Iris pigment epithelial cell (primary cell): Measurements from ENCODE around the gene DDX1.

Experiments
- DNase-seq: peaks from one replicate; pipeline ENCODE4 v3.0.0-alpha.2; 2011; ENCODE audit warnings: low read depth

Gene DDX1

DNA sequence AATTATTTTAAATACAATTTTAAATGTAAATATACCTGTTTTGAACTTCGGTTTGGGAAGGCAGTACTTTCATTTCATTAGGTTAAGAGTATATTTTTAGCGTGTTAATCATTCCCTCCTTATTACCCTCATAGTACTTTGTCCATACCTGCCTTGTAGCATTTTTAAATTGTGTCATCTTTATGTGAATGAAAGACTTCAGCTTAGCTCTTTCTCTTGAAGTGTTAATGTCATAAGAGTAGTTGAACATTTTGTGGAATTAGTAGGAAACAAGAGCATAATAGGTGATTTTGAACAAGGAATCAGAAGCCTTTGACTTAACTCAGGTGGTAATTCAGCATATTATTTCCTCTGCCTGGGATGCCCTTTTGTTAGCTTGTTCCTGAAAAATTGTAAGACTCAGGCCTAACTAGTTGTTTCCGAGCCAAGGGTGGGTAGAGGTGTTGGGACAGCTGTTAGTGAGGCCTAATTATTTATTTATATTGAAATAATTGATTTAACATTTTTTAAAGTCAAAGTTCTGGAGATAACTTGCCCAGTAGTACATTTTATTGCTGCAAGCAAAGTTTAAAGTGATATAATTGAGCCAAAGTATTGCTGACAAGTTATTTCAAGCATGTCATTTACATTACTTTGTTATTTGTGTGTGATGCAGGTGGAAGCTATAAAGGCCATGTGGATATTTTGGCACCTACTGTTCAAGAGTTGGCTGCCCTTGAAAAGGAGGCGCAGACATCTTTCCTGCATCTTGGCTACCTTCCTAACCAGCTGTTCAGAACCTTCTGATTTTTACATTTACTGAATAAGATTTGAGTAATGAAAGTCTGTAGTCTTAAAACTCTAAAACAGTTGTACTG is 38.7 kb downstream of the DDX1 start:
- DNase-seq, result no peak

DNA sequence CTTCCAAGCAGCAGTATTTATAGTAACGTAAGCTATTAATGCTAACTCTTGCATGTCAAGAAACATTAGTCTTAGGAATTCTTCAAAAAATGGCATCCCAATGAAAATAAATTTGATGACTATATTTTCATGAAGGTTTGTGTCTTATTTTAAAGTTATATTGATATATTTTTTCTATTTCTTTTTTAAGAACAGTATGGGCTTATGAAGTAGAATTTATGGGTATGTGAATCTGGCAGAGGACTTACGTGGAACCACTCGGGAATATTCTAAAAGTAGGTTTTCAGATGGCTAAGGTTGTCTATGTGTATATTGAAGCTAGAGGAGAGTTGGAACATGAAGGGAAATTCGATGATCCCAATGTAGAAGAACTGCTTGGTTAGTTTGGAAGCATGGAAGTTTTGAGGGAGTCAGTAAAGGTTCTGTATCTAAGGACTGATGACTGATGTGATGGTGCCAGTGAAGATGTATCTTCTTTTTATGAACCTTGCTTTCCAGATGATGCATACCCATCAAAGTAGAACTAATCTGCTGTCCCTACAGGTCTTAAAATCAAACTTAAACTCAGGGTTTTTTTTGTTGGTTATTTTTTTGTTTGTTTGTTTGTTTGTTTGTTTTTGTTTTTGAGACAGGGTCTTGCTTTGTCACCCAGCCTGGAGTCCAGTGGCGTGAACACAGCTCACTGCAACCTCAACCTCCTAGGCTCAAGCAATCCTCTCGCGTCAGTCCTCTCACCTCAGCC is 39.5 kb downstream of the DDX1 start:
- DNase-seq, result no peak

DNA sequence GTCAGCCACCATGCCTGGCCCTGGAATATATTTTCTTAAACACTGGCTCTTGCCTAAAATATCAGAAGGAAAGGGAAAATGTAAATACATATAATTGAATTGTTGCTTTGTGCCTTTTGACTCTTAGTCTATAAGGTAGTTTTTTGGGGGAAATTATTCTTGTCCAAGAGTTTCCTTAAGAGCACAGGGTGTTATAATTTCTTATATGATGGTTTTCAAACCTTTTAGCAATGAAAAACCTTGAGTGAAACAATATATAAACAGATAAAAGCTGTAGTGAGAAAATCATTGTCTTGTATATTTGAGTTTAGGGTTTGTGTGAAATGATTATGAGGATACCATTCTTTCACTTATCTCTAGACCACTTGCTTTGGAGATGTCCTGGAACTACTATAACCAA is 40.2 kb downstream of the DDX1 start:
- no peak for DNase-seq

- DNase-seq, result no peak
Observed at GRCh38 chr2:15633043-15633970, 41.6 kb downstream of the DDX1 start.

DNA sequence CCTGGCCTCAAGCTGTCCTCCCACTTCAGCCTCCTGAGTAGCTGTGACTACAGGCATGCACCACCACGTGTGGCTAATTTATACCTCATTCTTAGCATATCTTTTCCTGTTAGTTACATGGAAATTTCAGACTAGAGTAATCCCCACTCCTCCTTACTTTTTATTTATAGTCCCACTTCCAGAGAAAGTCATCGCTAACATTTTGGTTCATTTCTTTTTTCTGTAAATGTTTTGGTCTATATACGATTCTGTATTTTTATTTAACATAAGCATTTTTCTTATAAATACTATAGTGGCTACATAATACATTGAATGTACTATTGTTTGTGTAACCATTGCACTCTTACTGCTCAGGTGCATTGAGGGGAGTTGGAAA is 42.3 kb downstream of the DDX1 start:
- no peak for DNase-seq

DNA sequence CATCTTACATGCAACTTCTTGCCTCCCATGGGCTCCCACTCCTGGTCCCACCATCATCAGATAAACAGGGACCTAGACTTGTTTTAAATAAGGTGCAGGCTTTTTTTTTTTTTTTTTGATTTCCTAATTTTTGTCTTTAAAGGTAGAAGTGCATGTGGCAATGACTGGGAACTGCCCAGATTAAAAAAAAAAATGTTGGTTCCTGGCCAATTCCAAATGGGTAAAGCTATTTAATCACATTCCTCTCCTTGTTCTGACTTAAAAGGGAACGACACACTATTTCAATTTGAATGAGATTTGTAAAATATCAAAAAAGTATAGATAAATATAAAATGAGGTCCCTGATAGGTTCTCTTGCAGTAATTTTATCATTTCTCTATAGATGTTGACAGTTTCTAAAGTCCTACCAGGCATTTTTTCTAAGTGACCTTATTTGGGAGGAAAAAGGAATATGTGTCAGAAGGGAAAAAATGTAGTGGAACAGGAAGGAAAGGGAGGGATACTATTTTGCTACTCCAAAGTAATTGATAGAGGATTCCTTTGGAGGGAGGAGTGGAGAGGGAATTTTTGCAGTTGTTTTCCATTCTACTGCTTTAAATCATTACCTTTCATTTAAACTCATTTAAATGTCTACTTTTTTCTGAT is 43.3 kb downstream of the DDX1 start:
- DNase-seq, result no peak

- peak; percentile 71 for DNase-seq
Observed at GRCh38 chr2:15636972-15637785, 45.5 kb downstream of the DDX1 start.

DNA sequence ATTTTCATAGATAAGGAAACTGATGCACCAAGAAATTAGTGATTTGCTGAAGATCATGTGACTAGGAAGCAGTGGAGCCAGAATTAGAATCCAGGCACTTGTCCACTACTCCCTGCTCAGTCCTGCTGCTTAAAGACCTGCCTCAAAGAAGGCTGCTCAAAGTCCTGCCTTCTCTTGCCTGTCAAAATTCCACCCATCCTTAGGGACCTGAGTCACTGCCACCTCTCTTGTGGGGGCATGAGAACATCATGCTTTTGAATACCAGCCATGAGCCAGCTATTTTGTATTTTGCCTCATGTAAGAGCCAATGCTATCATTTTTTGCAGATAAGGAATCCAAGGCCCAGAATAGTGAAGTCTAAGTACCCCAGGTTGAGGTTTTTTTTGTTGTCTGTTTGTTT is 47.1 kb downstream of the DDX1 start:
- peak; percentile 47 for DNase-seq

GRCh38 chr2:15639323-15640251 is 47.9 kb downstream of the DDX1 start:
- no peak for DNase-seq

DNA sequence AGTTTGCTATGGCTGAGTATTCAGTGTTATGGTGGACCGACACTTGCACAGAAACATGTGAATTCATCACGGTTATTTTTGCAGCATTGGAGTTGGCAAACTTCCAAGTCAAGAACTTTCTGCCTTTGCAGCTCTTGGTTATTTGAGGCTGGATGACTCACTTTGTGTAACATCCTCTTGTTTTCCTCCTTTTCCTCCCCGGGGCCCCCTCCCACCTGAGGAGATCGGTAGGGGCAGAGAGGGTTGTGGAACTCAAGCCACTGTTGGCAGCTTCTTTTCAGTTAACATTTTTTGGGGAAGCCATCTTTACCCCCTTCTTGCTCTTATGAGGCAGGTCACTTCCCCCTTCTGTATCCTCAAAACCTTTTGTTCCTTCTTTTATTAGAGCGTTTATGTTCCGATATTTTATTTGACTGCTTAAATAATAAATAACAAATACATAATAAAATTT is 48.6 kb downstream of the DDX1 start:
- peak; percentile 92 for DNase-seq

- DNase-seq, result no peak
Observed at GRCh38 chr2:15640784-15641183, 49.1 kb downstream of the DDX1 start.

DNA sequence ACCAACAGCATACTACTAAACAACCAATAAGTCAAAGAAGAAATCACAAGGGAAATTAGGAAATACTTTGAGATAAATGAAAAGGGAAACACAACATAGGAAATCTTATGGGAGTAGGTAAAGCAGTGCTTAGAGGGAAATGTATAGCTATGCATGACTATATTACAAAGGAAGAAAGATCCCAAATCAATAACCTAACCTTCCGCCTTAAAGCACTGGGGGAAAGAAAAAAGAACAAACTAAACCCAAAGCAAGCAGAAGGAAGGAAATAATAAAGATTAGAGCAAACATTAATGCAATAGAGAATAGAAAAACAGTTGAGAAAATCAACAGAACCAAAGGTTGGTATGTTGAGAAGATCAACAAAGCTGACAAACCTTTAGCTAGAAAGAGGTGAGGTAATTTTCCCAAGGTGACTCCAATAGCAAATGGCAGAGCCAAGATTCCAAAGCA is 49.9 kb downstream of the DDX1 start:
- no peak for DNase-seq

- peak; percentile 38 for DNase-seq
Observed at GRCh38 chr2:15642011-15642814, 50.5 kb downstream of the DDX1 start.

DNA sequence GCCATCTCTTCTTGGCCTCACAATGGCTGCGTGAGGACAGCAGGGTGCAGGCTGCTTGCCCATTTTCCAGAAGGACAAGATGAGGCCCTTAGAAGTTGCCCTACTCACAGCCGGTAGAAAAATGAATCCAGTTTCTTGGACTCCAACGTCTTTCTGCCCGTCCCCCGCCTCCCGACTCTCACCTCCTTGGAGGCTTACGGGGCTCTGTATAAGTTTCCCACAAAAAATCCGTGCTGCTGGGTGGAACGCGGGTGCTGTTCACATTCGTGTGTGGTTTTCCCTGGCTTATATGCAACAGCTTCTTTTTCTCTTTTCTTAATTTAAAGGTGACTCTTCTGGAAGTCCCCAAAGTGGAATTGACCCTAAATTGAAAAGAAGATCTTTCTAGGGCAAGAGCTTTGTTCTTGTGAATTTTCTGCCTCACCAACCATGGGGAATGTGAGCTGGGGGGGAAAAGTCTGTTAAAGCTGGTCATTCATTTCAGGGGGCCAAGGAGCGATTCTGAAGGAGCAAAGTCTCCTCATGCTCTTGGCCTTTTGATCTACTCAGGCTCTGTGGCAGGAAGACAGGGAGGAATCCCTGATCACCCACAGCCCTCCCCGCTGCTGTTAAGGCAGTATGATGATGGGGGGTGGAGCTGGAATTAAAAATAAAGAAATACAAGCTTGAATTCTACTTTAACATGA is 51.3 kb downstream of the DDX1 start:
- DNase-seq, result no peak

DNA sequence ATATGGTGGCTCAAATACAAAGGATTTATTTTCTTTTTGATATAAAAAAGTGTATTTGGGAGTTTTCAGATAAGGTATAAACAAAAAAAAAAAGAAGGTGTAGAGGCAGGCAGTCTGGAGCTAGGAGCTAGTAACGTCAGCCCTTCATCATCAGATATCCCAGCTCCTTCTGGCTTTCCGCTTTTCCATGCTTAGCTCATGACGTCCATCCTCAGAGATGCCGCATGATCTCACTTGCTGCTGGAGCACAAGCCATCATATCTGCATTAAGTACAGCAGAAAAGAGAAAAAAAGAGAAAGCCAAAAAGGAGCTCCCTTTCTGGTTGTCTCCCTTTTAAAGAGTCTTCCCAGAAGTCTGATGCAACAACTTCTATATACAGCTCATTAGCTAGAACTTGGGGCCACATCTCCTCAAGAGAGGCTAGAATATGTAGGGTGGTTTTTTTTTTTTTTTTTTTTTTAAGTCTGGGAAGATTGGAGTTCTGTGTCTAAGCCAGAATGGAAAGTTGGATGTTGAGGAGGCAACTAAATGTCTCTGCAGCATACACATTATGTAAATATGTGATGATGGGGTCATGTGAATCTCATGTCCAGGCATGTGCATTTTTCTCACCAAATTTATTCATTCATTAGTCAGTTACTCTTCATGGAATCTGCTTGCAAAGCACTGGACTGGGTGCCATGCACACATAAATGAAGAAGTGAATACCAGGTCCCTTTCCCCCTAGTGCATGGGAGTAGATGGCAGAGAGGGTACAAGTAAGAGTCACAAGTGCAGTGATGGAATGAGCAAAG is 52.3 kb downstream of the DDX1 start:
- DNase-seq, result no peak

- DNase-seq, result no peak
Observed at GRCh38 chr2:15645300-15645699, 53.6 kb downstream of the DDX1 start.

DNA sequence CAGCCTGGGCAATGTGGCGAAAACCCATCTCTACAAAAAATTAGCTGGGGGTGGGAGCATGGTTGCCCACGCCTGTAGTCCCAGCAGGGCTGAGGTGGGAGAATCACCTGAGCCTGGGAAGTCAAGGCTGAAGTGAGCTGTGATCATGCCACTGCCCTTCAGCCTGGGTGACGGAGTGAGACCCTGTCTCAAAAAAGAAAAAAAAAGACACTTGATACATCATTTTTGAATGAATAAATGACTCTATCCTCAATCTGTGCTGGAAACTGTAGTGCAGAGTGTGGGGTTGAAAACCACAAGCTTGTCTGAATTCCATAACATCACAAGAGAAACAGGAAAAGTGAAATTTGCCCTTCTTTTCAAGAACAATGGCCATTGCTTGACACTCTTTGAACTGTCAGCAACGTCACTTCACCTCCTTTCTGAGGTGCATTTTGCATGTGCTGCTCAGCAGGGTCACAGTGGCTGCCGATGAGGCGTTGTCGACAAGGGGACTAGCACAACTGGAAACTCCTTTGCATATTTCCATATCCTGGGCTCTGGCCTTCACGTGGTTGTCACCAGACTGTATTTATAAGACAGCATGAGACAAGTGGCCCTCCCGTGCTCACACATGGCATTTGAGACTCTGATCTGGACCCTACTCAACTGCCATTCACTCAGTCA is 54.2 kb downstream of the DDX1 start:
- no peak for DNase-seq
